ENCODE data around the gene ADGRG1.

ADGRG1 gene

GRCh38 chr16:57634171-57634570 is 5.7 kb downstream of the ADGRG1 start:
- no peak for DNase-seq (ENCODE audit: low read depth in 1 of 2, low spot score in 1 of 2)

- DNase-seq (ENCODE audit: low read depth in 1 of 2, low spot score in 1 of 2): no peak
Measured at GRCh38 chr16:57635266-57636097, 7.1 kb downstream of the ADGRG1 start.

GRCh38 chr16:57636184-57636583 is 7.8 kb downstream of the ADGRG1 start:
- DNase-seq (ENCODE audit: low read depth in 1 of 2, low spot score in 1 of 2): no peak

- no peak for DNase-seq (ENCODE audit: low read depth in 1 of 2, low spot score in 1 of 2)
Measured at GRCh38 chr16:57637020-57637419, 8.6 kb downstream of the ADGRG1 start.

DNA sequence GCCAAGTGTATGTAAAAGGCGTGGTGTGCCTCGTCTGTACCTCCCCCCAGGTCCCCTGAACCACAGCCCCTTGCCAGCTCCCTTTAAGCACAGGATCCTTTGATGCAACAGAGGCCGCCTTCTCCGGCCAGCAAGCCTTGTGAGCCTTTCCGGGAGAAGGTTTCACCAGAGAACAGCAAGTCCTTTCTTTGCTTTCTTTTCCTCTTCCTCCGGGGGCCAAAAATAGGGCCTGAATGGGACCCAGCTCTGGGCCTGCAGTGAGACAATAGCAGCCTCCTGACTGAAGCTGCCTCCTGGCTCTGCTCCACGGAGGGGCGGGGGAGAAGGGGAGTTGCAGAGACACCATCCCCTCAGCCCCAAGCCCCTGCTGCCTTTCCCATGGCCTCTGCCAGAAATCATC is 9.0 kb downstream of the ADGRG1 start:
- no peak for DNase-seq (ENCODE audit: low read depth in 1 of 2, low spot score in 1 of 2)

DNA sequence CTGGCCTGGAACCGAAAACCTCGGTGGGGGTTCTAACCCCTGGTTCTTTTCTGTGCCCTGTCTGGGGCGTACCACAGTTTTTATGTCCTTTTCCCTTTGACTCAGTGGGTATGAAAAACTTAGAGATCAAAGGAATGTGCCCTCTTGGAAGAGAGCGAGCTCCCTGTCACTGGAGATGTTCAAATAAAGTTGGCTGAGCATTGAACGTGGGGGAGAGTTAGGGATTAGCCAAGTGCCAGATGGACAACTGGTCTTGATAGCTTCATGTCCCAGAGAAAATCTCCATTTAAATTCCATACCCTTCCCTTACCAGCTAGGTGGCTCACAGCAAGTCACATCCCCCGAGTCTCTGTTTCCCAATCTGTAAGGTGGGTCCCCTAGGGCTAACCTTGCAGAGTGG is 9.5 kb downstream of the ADGRG1 start:
- no peak for DNase-seq (ENCODE audit: low read depth in 1 of 2, low spot score in 1 of 2)

- DNase-seq (ENCODE audit: low read depth in 1 of 2, low spot score in 1 of 2): no peak
Measured at GRCh38 chr16:57638381-57638780, 10.0 kb downstream of the ADGRG1 start.

DNA sequence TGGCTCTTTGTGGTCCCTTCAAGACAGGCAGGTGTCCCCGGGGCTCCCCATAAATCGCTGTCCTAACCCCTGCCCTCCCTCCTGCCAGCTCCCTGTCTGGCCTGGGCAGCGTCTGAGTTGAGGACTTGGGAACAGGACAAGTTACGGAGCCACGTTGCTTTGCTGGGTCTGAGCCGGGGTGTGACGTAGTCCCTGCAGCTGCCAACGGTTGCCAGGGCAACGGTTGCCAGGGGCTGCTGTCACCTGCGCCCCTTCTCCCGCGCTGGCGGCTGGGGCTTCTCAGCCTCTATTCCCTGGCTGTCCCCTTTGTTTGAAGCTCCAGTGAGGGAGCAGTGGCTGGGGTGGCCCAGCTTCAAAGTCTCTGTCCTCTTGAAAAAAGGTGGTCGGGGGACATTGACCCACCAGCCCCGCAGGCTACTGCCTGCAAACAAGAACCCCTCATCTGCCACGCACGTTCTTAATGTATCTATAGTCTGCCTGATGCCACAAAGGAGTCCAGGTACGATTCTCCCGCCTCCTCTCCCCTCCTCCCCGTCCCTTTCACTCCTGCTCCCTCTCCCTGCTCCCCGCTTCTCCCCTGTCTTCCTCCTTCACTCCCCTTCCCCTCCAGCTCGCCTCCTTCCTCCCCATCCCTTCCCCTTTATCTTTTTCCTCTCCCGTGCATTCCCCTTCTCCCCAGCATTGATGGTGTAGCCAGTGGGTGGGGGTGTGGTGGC is 10.9 kb downstream of the ADGRG1 start:
- no peak for DNase-seq (ENCODE audit: low read depth in 1 of 2, low spot score in 1 of 2)

- no peak for DNase-seq (ENCODE audit: low read depth in 1 of 2, low spot score in 1 of 2)
Measured at GRCh38 chr16:57640185-57640584, 11.8 kb downstream of the ADGRG1 start.

GRCh38 chr16:57640612-57641011 is 12.2 kb downstream of the ADGRG1 start:
- no peak for DNase-seq (ENCODE audit: low read depth in 1 of 2, low spot score in 1 of 2)

DNA sequence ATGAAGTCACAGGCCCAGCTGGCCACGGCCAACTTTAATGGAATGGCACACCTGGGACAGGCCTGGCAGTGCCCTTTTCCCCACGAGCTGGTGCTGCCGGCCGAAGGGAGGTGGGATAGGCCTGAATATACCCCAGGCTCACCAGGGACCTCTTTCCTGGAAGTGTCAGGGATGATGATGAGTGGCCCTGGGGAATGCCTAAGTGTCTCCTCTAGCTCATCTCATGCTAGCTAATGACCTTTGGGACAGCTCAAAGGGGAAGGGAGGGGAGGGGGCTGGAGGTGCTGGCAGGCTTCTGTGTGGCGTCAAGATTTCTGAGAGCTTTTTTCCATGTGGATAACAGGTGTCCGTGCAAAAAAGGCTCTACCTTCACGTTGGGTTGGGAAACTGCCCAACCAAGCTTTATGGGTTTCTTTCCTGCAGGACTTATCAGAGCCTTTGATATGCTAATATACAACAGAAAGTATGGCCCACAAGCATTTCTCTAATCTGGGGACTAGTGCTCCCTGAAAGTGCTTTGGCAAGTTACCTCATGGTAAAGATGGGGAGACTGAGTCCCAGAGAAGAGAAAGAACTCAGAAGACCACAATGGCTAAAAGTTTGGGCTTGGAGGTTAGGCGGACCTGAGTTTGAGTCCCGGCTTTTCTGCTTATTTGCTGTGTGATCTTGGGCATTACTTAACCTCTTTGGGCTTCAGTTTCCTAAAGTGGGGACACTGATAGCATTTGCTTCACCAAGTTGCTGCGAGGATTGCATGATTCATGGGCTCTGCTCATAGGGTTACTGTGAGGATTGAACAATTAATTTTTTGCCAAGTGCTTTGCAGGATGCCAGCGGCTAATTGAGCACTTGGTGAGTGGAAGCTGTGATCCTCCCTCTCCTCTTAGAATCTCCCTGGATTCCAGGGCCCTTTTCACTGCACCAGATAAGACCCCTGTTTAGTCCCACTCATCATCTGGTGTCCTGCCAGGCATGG is 14.0 kb downstream of the ADGRG1 start:
- no peak for DNase-seq (ENCODE audit: low read depth in 1 of 2, low spot score in 1 of 2)

DNA sequence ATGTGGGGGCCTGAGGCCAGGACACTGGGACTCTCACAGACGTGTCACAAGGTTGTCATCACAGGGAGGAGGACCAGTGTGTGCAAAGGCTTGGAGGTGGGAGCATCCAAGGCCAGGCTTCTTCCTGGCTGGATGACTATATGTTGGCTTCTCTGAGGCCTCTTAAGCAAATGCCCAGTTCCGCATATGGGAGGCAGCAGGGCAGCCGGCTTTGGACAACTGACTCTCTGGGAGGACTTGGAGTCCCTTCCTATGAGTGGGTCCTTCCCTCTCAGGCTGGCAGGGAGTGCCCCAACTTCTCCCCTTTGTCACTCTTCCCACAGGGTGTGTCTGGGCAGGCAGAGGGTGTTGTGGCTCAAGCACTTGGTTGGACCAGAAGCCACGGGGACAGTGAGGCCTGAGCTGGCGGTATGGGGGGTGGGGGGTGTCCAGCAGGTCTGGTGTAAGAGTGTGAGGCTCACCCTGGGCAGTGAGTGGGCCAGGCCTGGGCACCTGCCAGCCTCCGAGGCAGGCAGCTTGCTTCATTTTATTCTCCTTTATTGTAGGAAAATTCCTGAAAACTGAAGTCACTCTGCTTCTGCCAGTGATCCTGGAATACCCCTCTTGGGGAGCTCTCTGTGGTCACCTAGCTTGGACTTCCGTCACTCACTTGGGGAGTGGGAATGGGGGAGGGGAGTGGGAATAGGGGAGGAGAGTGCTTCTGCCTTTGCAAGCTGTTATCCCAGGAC is 14.9 kb downstream of the ADGRG1 start:
- no peak for DNase-seq (ENCODE audit: low read depth in 1 of 2, low spot score in 1 of 2)

GRCh38 chr16:57643910-57644309 is 15.5 kb downstream of the ADGRG1 start:
- no peak for DNase-seq (ENCODE audit: low read depth in 1 of 2, low spot score in 1 of 2)

DNA sequence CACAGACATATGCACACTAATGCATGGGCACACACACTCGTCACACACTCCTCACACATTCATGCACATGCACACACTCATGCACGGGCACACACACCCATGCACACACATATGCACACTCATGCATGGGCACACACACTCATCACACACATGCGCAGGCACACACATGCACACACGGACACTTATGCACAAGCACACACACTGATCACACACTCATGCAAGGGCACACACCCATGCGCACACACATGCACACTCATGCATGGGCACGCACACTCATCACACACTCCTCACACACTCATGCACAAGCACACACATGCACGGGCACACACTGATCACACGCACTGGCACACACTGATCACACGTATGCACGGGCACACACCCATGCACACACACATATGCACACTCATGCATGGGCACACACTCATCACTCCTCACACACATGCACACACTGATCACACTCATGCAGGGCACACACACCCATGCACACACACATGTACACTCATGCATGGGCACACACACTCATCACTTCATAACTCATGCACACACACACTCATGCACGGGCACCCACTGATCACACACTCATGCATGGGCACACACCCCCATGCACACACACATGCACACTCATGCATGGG is 16.1 kb downstream of the ADGRG1 start:
- no peak for DNase-seq (ENCODE audit: low read depth in 1 of 2, low spot score in 1 of 2)

DNA sequence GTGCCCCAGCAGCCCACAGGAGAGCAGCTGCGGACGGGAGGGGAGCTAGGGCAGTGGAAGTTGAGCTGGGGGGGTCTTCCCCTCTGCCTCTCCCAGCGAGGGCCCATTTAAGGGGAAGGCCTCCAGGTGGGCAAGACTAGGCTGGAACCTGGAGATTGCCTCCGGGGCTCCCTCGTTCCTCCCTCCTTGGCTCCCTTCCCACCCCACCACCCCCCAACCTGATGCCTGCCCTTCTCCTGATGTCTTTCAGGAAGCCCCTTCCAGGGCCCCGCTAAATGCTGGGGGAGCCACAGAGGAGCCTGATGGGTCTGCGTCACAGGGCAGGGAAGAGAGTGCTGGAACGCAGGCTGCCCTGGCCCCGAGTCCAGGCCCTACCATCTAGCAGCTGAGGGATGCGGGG is 16.7 kb downstream of the ADGRG1 start:
- no peak for DNase-seq (ENCODE audit: low read depth in 1 of 2, low spot score in 1 of 2)

- DNase-seq (ENCODE audit: low read depth in 1 of 2, low spot score in 1 of 2): no peak
Measured at GRCh38 chr16:57645691-57646387, 17.4 kb downstream of the ADGRG1 start.

- no peak for DNase-seq (ENCODE audit: low read depth in 1 of 2, low spot score in 1 of 2)
Measured at GRCh38 chr16:57646388-57647039, 18.1 kb downstream of the ADGRG1 start.

- DNase-seq (ENCODE audit: low read depth in 1 of 2, low spot score in 1 of 2): no peak
Measured at GRCh38 chr16:57647136-57647875, 18.9 kb downstream of the ADGRG1 start.

Data from stimulated activated CD4-positive, alpha-beta T cell treated with anti-CD3 and anti-CD28 coated beads, Interleukin-15, amount 100 ng/mL, for 1 hour (primary cell).